CD4-positive, CD25-positive, alpha-beta regulatory T cell (primary cell): ENCODE measurements around the gene OAF. TPM values are rescaled to one million over a fixed set of nuclear protein-coding genes. Genes with fewer than 3 reads are reported as not detected.
A peak's percentile ranks its signal among the peaks of the same experiment; 100 is the strongest.

Experiments
- ATAC-seq, 2 donors: fragments of 150-1000 bp; cut with Tn5 transposase; one replicate each; pipeline ENCODE4 v1.10.0; 2021; ENCODE audit warnings: low read depth in 2 of 2, moderate number of reproducible peaks in 2 of 2, moderate library complexity in 1 of 2
- DNase-seq, 3 donors: peaks; one replicate each; pipeline versions ENCODE4 v3.0.0 to v3.0.0-alpha.2; 2012 to 2022; ENCODE audit warnings: mixed read lengths in 1 of 3
- H3K27ac ChIP-seq: one replicate; pipeline ENCODE4 v1.7.0; 2013; ENCODE audit warnings: mild to moderate bottlenecking, low read length; ENCODE audit not compliant: insufficient read depth, poor library complexity, severe bottlenecking
- H3K27me3 ChIP-seq: one replicate; pipeline ENCODE4 v1.7.0; 2013; ENCODE audit warnings: low read length; ENCODE audit not compliant: control insufficient read depth, insufficient read depth
- H3K36me3 ChIP-seq: one replicate; pipeline ENCODE4 v1.7.0; 2013; ENCODE audit warnings: mild to moderate bottlenecking, low read length, moderate library complexity; ENCODE audit not compliant: control insufficient read depth, insufficient read depth
- H3K4me1 ChIP-seq: 2 replicates; pipeline ENCODE4 v1.7.0; 2013; ENCODE audit warnings: mild to moderate bottlenecking, low read length; ENCODE audit not compliant: insufficient read depth, control insufficient read depth, poor library complexity, severe bottlenecking
- H3K4me3 ChIP-seq: one replicate; pipeline ENCODE4 v1.7.0; 2013; ENCODE audit warnings: low read depth, mild to moderate bottlenecking, low read length, moderate library complexity
- H3K9me3 ChIP-seq, 2 experiments: 1 replicate in 1 of 2; 2 replicates in 1 of 2; pipeline ENCODE4 v1.7.0; 2013; ENCODE audit warnings: low read length in 2 of 2, mild to moderate bottlenecking in 1 of 2, moderate library complexity in 1 of 2; ENCODE audit not compliant: control insufficient read depth in 2 of 2
- H3K27ac Mint-ChIP-seq, 3 donors: one replicate each; pipeline ENCODE4 v1.8.0; 2020 to 2022; ENCODE audit warnings: mild to moderate bottlenecking in 3 of 3, mixed read lengths in 3 of 3, moderate library complexity in 2 of 3
- H3K27me3 Mint-ChIP-seq: one replicate; pipeline ENCODE4 v1.8.0; 2022; ENCODE audit warnings: mild to moderate bottlenecking, mixed read lengths
- H3K36me3 Mint-ChIP-seq: one replicate; pipeline ENCODE4 v1.8.0; 2020; ENCODE audit warnings: mixed read lengths
- H3K4me1 Mint-ChIP-seq, 4 donors: one replicate each; pipeline ENCODE4 v1.8.0; 2020 to 2022; ENCODE audit warnings: mixed read lengths in 4 of 4, mild to moderate bottlenecking in 1 of 4
- H3K4me3 Mint-ChIP-seq, 4 donors: one replicate each; pipeline ENCODE4 v1.8.0; 2020 to 2022; ENCODE audit warnings: mild to moderate bottlenecking in 4 of 4, mixed read lengths in 4 of 4, moderate library complexity in 3 of 4
- H3K9me3 Mint-ChIP-seq, 7 donors: one replicate each; pipeline ENCODE4 v1.8.0; 2020 to 2022; ENCODE audit warnings: mixed read lengths in 7 of 7, mild to moderate bottlenecking in 3 of 7, moderate library complexity in 2 of 7
- polyA plus RNA-seq, 4 donors: library from polyadenylated mRNA; unstranded; fragments of 300-500 nt; fragmentation: Illumina TruSeq; gene quantifications; one replicate each; pipeline ENCODE4 v1.2.3, GENCODE V29; 2021
- total RNA-seq: library from RNA; stranded (reverse); gene quantifications from one replicate; pipeline ENCODE4 v1.2.3, GENCODE V29; 2022

The OAF gene
- total and polyA plus RNA-seq, 5 donors from 2014 or later, result 0.38 to 1.2 (median 0.54) TPM

GRCh38 chr11:120236169-120237107 is 25.6 kb downstream of the OAF start:
- H3K9me3 Mint-ChIP-seq, result no peaks in the 10 kb centered on the region
- Histone ChIP-seq H3K9me3 (no peaks in the 10 kb centered on the region), H3K27ac (no peak overlapping the region), H3K4me1 (no peaks in the 10 kb centered on the region), H3K4me3 (no peak overlapping the region), H3K36me3 (no peaks in the 10 kb centered on the region), H3K27me3 (peaks cover 4% of the 10 kb centered on the region)
- H3K4me1 Mint-ChIP-seq, result peaks cover 0 to 8% (median 0%) of the 10 kb centered on the region in 4 donors
- no peak overlapping the region for H3K27ac Mint-ChIP-seq
- no peak for ATAC-seq
- H3K36me3 Mint-ChIP-seq, result no peaks in the 10 kb centered on the region
- H3K27me3 Mint-ChIP-seq, result peaks cover 27% of the 10 kb centered on the region
- H3K4me3 Mint-ChIP-seq, result no peak overlapping the region
- no peak for DNase-seq

GRCh38 chr11:120238968-120239620 is 28.3 kb downstream of the OAF start:
- Mint-ChIP-seq H3K27ac (peak overlapping the region in 1 of 3 donors; percentile 57), H3K36me3 (no peaks in the 10 kb centered on the region), H3K27me3 (peaks cover 48% of the 10 kb centered on the region), H3K4me3 (no peak overlapping the region), H3K4me1 (peaks cover 0 to 8% (median 2%) of the 10 kb centered on the region in 4 donors), H3K9me3 (peaks cover 0 to 1% (median 0%) of the 10 kb centered on the region in 7 donors)
- DNase-seq, result no peak
- Histone ChIP-seq H3K4me3 (no peak overlapping the region), H3K36me3 (no peaks in the 10 kb centered on the region), H3K27ac (no peak overlapping the region), H3K4me1 (no peaks in the 10 kb centered on the region), H3K9me3 (no peaks in the 10 kb centered on the region), H3K27me3 (peaks cover 7% of the 10 kb centered on the region)
- ATAC-seq, result no peak

- Histone ChIP-seq H3K4me1 (no peaks in the 10 kb centered on the region), H3K4me3 (no peak within 1 kb of the TSS), H3K9me3 (no peaks in the 10 kb centered on the region), H3K36me3 (no peaks in the 10 kb centered on the region), H3K27ac (no peak within 1 kb of the TSS), H3K27me3 (peaks cover 10% of the 10 kb centered on the region)
- peak within 1 kb of the TSS in 1 of 3 donors; percentile 57 for H3K27ac Mint-ChIP-seq
- DNase-seq (no peak), ATAC-seq (no peak)
- H3K36me3 Mint-ChIP-seq, result no peaks in the 10 kb centered on the region
- H3K4me3 Mint-ChIP-seq, result no peak within 1 kb of the TSS
- peaks cover 57% of the 10 kb centered on the region for H3K27me3 Mint-ChIP-seq
- peaks cover 0 to 8% (median 2%) of the 10 kb centered on the region in 4 donors for H3K4me1 Mint-ChIP-seq
- peaks cover 0 to 1% (median 0%) of the 10 kb centered on the region in 7 donors for H3K9me3 Mint-ChIP-seq
These were observed 29.1 kb downstream of the OAF start, which contains the start of gene POU2F3 for GRCh38 chr11:120239713-120240640. Gene POU2F3 (plus strand): TSS chr11:120240140. CDS start chr11:120240344, 204 bp downstream.

- Mint-ChIP-seq H3K36me3 (no peaks in the 10 kb centered on the region), H3K27ac (no peak overlapping the region), H3K4me3 (no peak overlapping the region), H3K4me1 (peaks cover 0 to 8% (median 2%) of the 10 kb centered on the region in 4 donors), H3K9me3 (peaks cover 0 to 1% (median 0%) of the 10 kb centered on the region in 7 donors), H3K27me3 (peaks cover 63% of the 10 kb centered on the region)
- no peak for DNase-seq
- Histone ChIP-seq H3K9me3 (no peaks in the 10 kb centered on the region), H3K36me3 (no peaks in the 10 kb centered on the region), H3K4me1 (no peaks in the 10 kb centered on the region), H3K27me3 (peaks cover 10% of the 10 kb centered on the region), H3K4me3 (no peak overlapping the region), H3K27ac (no peak overlapping the region)
- no peak for ATAC-seq
These were observed 30.0 kb downstream of the OAF start for GRCh38 chr11:120240866-120241265.

- H3K4me3 Mint-ChIP-seq, result no peak overlapping the region
- Histone ChIP-seq H3K36me3 (no peaks in the 10 kb centered on the region), H3K27ac (no peak overlapping the region), H3K9me3 (no peaks in the 10 kb centered on the region), H3K27me3 (peaks cover 10% of the 10 kb centered on the region), H3K4me3 (no peak overlapping the region), H3K4me1 (no peaks in the 10 kb centered on the region)
- no peak overlapping the region for H3K27ac Mint-ChIP-seq
- peaks cover 0 to 1% (median 0%) of the 10 kb centered on the region in 7 donors for H3K9me3 Mint-ChIP-seq
- ATAC-seq (no peak), DNase-seq (no peak)
- peaks cover 67% of the 10 kb centered on the region for H3K27me3 Mint-ChIP-seq
- peaks cover 0 to 8% (median 2%) of the 10 kb centered on the region in 4 donors for H3K4me1 Mint-ChIP-seq
- no peaks in the 10 kb centered on the region for H3K36me3 Mint-ChIP-seq
These were observed 30.4 kb downstream of the OAF start for GRCh38 chr11:120241277-120241676.

- Mint-ChIP-seq H3K36me3 (no peaks in the 10 kb centered on the region), H3K27ac (no peak overlapping the region), H3K27me3 (peaks cover 66% of the 10 kb centered on the region), H3K4me1 (peaks cover 0 to 16% (median 8%) of the 10 kb centered on the region in 4 donors), H3K4me3 (no peak overlapping the region), H3K9me3 (peaks cover 0 to 1% (median 0%) of the 10 kb centered on the region in 7 donors)
- H3K27me3 ChIP-seq, result peaks cover 15% of the 10 kb centered on the region
- H3K4me1 ChIP-seq, result peaks cover under 1% of the 10 kb centered on the region
- H3K36me3 ChIP-seq, result no peaks in the 10 kb centered on the region
- no peaks in the 10 kb centered on the region for H3K9me3 ChIP-seq
- no peak overlapping the region for H3K4me3 ChIP-seq
- DNase-seq, result no peak
- no peak for ATAC-seq
- no peak overlapping the region for H3K27ac ChIP-seq
These were observed 32.4 kb downstream of the OAF start for GRCh38 chr11:120243221-120243620.
